Uterus (tissue), 4 donors: ENCODE data around the gene USP4. TPM values are rescaled to one million over a fixed set of nuclear protein-coding genes. Genes with fewer than 3 reads are reported as not detected.

ENCODE experiments used
- DNase-seq, 2 donors: peaks; one replicate each; pipeline ENCODE4 v3.0.0-alpha.2; 2019 to 2020
- H3K27ac ChIP-seq, 2 donors: fragments of 200-600 bp; sonication (generic); 1 replicate in 1 of 2; 2 replicates in 1 of 2; pipeline ENCODE4 v1.5.1; 2016 to 2018
- H3K27me3 ChIP-seq, 2 donors: fragments of 200-600 bp; sonication (generic); one replicate each; pipeline ENCODE4 v1.5.1; 2018 to 2019; ENCODE audit warnings: control low read depth in 1 of 2
- H3K36me3 ChIP-seq, 2 donors: fragments of 200-600 bp; sonication (generic); one replicate each; pipeline ENCODE4 v1.5.1; 2019; ENCODE audit warnings: control low read depth in 1 of 2
- H3K4me1 ChIP-seq, 2 donors: fragments of 200-600 bp; sonication (generic); one replicate each; pipeline ENCODE4 v1.5.1; 2018 to 2019; ENCODE audit warnings: control low read depth in 1 of 2
- H3K4me3 ChIP-seq, 2 donors: fragments of 200-600 bp; sonication (generic); 1 replicate in 1 of 2; 2 replicates in 1 of 2; pipeline ENCODE4 v1.5.1; 2018 to 2019; ENCODE audit warnings: mild to moderate bottlenecking in 1 of 2
- H3K9me3 ChIP-seq, 2 donors: fragments of 200-600 bp; sonication (generic); one replicate each; pipeline ENCODE4 v1.5.1; 2019; ENCODE audit warnings: control low read depth in 1 of 2
- POLR2A ChIP-seq, 2 donors: fragments of 450-650 bp; IDR thresholded peaks; one replicate each; pipeline ENCODE4 v1.6.1; 2016; ENCODE audit warnings: antibody characterized with exemption in 2 of 2, mild to moderate bottlenecking in 1 of 2, moderate library complexity in 1 of 2
- intact Hi-C: fragments of 100-400 bp; cut with DNase I; formaldehyde crosslinking; loops from one replicate; pipeline ENCODE4 v1.15.1; 2023; ENCODE audit warnings: low total_unique reads
- total RNA-seq, 4 donors: library from RNA; depleted of rRNA in 3 of 4; stranded (reverse); fragments of >200 nt in 3 of 4; gene quantifications; one replicate each; pipeline versions ENCODE4 v1.1.0 to v1.2.4, GENCODE V29; 2014 to 2023
- TF ChIP-seq, protein P1 (sequence below), 4 experiments: fragments of 200-600 bp in 2 of 4; fragments of 450-650 bp in 2 of 4; sonication (generic) in 2 of 4; IDR thresholded peaks; one replicate each; pipeline ENCODE4 v1.5.1; 2016 to 2019; ENCODE audit warnings: antibody characterized with exemption in 4 of 4, mild to moderate bottlenecking in 2 of 4, moderate library complexity in 1 of 4
- donor health status: DM: yes; HTN: yes; CAD: no.

The USP4 gene
- total RNA-seq, 4 donors from 2014 or later: 9.2 to 78.3 (median 28.8) TPM

- Histone ChIP-seq H3K4me1 (peaks cover 0 to 16% of the 10 kb centered on the region in 2 donors), H3K27ac (peak overlapping the region; percentile 4 to 44), H3K27me3 (no peaks in the 10 kb centered on the region), H3K36me3 (no peaks in the 10 kb centered on the region), H3K4me3 (no peak overlapping the region), H3K9me3 (no peaks in the 10 kb centered on the region)
- intact Hi-C loops: no loop called here
- peak; percentile 41 to 59 for DNase-seq
- TF ChIP-seq POLR2A (IDR thresholded peaks at IDR 0.05): no peak
- TF ChIP-seq, protein P1, sequence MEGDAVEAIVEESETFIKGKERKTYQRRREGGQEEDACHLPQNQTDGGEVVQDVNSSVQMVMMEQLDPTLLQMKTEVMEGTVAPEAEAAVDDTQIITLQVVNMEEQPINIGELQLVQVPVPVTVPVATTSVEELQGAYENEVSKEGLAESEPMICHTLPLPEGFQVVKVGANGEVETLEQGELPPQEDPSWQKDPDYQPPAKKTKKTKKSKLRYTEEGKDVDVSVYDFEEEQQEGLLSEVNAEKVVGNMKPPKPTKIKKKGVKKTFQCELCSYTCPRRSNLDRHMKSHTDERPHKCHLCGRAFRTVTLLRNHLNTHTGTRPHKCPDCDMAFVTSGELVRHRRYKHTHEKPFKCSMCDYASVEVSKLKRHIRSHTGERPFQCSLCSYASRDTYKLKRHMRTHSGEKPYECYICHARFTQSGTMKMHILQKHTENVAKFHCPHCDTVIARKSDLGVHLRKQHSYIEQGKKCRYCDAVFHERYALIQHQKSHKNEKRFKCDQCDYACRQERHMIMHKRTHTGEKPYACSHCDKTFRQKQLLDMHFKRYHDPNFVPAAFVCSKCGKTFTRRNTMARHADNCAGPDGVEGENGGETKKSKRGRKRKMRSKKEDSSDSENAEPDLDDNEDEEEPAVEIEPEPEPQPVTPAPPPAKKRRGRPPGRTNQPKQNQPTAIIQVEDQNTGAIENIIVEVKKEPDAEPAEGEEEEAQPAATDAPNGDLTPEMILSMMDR (IDR thresholded peaks at IDR 0.05): no peak
These were observed 76.5 kb downstream of the USP4 start for GRCh38 chr3:49263159-49263889.

DNA sequence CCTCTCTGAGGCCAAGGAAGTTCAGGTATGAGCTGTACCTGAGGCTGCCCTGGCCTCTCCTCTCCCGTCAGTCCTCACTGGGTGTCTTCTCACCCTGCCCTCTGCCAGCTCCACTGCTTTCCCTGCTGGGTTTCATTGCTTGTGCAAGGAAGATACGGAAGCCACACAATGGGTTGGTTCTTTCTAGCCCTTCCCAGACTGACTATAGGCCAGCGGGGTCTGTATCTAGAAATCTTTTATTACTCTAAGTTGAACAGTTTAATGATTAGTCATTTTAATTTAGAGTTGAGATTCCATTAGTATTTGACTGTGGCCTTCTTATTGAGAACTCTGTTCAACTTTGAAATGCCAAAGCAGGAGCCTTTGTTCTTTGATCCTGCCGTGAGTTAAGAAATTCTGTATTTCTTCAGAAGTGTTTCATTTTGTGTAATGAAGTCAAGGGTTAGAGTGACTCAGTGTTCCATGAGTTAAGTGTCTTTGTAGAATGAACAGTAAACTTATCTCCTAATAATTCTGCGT is 79.0 kb downstream of the USP4 start:
- no peaks in the 10 kb centered on the region for H3K27me3 ChIP-seq
- H3K27ac ChIP-seq: peak overlapping the region; percentile 33 to 47
- no peaks in the 10 kb centered on the region for H3K36me3 ChIP-seq
- H3K4me3 ChIP-seq: no peak overlapping the region
- no peaks in the 10 kb centered on the region for H3K9me3 ChIP-seq
- intact Hi-C loops: no loop called here
- H3K4me1 ChIP-seq: peaks cover 0 to under 1% of the 10 kb centered on the region in 2 donors
- no peak for DNase-seq
- no peak for TF ChIP-seq POLR2A (IDR thresholded peaks at IDR 0.05)
- TF ChIP-seq, protein P1 (IDR thresholded peaks at IDR 0.05): no peak

DNA sequence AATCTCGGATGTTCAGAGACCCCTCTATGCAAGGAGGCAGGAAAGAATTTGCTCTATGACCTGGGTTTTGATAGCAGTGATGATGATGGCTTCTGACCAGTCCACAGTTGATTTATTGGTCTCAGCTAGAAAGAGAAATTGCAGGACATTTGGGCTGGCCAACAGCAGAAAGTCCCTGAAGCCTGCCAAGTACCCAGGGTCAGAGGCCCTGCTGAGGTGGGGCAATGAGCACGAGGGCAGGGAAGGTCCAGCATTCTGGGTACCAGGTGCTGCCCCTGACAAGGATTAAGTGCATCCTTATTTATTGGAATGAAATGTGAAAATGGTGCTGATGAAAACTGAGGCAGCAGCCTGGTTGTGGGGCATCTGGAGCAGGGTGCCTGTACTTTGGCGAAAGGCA is 82.7 kb downstream of the USP4 start:
- Histone ChIP-seq H3K27me3 (no peaks in the 10 kb centered on the region), H3K36me3 (no peaks in the 10 kb centered on the region), H3K4me3 (no peak overlapping the region), H3K9me3 (no peaks in the 10 kb centered on the region), H3K4me1 (no peaks in the 10 kb centered on the region), H3K27ac (peak overlapping the region in 1 of 2 donors; percentile 30)
- TF ChIP-seq, protein P1 (IDR thresholded peaks at IDR 0.05): no peak
- TF ChIP-seq POLR2A (IDR thresholded peaks at IDR 0.05): no peak
- no peak for DNase-seq
- intact Hi-C loops: no loop called here

DNA sequence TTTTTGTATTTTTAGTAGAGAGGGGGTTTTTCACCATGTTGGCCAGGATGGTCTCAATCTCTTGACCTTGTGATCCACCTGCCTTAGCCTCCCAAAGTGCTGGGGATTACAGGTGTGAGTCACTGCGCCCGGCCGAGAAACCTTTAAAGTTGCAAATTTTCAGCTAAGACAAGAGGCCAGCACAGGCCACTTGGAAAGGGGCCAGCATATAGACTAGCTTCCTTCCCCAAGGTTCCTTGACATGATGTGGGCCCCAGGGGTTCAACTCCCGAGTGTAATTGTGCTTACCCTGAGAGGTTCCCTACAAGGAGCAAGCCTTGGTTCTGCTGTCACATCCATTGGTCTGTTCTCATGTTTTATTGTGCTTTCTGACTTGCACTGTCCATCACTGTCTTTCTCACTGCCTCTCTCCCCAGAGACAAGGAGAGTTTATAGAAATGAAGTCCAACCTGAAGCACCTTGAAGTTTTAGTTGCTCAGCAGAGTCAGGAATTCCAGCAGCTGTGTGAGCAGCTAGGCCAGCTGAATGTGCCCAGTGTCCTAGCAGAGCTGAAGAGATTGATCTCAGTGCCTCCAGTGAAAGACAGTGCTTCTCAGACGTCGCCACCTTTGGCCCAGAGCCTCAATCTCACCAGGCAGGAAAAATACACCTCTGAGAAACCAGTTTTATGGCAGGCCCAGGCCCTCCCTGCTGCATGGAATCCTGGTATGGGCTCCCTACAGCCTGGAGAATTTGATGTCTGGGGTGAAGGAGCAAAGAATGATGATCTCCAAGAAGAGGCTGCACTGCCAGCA is 83.9 kb downstream of the USP4 start:
- no peak for TF ChIP-seq POLR2A (IDR thresholded peaks at IDR 0.05)
- TF ChIP-seq, protein P1 (IDR thresholded peaks at IDR 0.05): no peak
- peak in 1 of 2 donors; percentile 8 for DNase-seq
- intact Hi-C loops: no loop called here
- H3K9me3 ChIP-seq: no peaks in the 10 kb centered on the region
- H3K4me3 ChIP-seq: no peak overlapping the region
- H3K27me3 ChIP-seq: no peaks in the 10 kb centered on the region
- H3K27ac ChIP-seq: peak overlapping the region in 1 of 2 donors; percentile 19
- no peaks in the 10 kb centered on the region for H3K4me1 ChIP-seq
- H3K36me3 ChIP-seq: no peaks in the 10 kb centered on the region

DNA sequence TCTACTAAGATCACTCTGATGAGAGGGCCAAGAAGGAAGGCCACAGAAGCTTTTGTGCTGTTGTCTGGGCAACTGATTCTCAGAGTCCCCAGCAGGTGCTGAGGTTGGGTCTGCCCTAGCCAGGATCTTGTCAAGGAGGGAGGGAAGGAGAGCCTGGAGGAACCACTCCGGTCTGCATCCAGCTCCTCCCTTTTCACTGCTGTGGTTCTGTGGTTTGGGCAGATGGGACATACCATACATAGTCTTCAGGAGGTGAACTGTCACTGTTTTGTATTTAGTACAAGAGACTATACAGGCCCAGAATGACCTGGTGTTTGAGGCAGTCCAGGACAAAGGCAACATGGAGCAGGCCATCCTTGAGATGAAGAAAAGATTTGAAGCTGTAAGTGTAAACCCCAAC is 84.7 kb downstream of the USP4 start:
- no peak overlapping the region for H3K4me3 ChIP-seq
- no peak for TF ChIP-seq POLR2A (IDR thresholded peaks at IDR 0.05)
- TF ChIP-seq, protein P1 (IDR thresholded peaks at IDR 0.05): no peak
- H3K27me3 ChIP-seq: no peaks in the 10 kb centered on the region
- H3K36me3 ChIP-seq: no peaks in the 10 kb centered on the region
- H3K4me1 ChIP-seq: no peaks in the 10 kb centered on the region
- no peak for DNase-seq
- H3K27ac ChIP-seq: no peak overlapping the region
- H3K9me3 ChIP-seq: no peaks in the 10 kb centered on the region
- intact Hi-C loops: no loop called here
